Uterus (tissue), 2 donors: ENCODE measurements around the gene PXMP4.

Source experiments
- POLR2A ChIP-seq, 2 donors: fragments of 450-650 bp; IDR thresholded peaks; one replicate each; pipeline ENCODE4 v1.6.1; 2016; ENCODE audit warnings: antibody characterized with exemption in 2 of 2, mild to moderate bottlenecking in 1 of 2, moderate library complexity in 1 of 2
- TF ChIP-seq, protein P1 (sequence below), 4 experiments: fragments of 200-600 bp in 2 of 4; fragments of 450-650 bp in 2 of 4; sonication (generic) in 2 of 4; IDR thresholded peaks; one replicate each; pipeline ENCODE4 v1.5.1; 2016 to 2019; ENCODE audit warnings: antibody characterized with exemption in 4 of 4, mild to moderate bottlenecking in 2 of 4, moderate library complexity in 1 of 4

DNA sequence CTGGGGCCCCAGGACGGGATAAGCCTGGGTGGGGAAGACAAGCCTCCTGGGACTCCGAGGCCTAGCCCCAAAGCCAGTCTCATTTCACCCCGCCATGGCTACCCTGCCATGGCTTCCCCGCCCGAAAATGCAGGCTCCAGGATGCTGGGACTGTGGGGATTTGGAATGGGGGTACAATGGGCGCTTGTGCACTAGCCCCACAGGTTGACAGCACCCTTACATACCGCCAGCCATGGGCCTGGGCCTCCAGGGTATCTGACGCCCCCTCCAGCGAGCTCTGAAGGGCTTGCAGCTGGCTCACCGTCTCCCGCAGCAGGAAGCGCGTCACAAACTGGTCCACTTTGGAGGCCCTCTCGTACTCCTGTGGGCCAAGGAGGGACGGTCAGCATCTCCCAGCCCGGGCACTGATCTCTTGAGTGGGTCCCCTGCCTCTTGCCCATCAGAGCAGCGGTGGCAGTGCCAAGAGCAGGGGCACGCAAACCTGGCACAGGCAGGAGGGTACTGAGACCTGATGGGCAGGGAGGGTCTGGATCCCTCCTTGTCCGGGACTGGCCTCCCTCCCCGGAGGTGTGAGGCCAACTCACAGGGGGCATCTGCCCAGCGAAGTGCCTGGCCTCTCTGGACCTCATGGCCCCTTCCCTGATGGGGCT, 60.0 kb downstream of the PXMP4 start:
- TF ChIP-seq POLR2A (IDR thresholded peaks at IDR 0.05), result no peak
- TF ChIP-seq, protein P1, sequence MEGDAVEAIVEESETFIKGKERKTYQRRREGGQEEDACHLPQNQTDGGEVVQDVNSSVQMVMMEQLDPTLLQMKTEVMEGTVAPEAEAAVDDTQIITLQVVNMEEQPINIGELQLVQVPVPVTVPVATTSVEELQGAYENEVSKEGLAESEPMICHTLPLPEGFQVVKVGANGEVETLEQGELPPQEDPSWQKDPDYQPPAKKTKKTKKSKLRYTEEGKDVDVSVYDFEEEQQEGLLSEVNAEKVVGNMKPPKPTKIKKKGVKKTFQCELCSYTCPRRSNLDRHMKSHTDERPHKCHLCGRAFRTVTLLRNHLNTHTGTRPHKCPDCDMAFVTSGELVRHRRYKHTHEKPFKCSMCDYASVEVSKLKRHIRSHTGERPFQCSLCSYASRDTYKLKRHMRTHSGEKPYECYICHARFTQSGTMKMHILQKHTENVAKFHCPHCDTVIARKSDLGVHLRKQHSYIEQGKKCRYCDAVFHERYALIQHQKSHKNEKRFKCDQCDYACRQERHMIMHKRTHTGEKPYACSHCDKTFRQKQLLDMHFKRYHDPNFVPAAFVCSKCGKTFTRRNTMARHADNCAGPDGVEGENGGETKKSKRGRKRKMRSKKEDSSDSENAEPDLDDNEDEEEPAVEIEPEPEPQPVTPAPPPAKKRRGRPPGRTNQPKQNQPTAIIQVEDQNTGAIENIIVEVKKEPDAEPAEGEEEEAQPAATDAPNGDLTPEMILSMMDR (IDR thresholded peaks at IDR 0.05), result no peak
